GM12801 (cell line): ENCODE data around the gene DPH5.

Source experiments
- TF ChIP-seq, protein P1 (sequence below): IDR thresholded peaks from one replicate; pipeline ENCODE4 v1.5.1; 2011; ENCODE audit warnings: control low read depth; ENCODE audit not compliant: insufficient read length; ENCODE audit errors: extremely low read depth

DPH5 gene, protein sequence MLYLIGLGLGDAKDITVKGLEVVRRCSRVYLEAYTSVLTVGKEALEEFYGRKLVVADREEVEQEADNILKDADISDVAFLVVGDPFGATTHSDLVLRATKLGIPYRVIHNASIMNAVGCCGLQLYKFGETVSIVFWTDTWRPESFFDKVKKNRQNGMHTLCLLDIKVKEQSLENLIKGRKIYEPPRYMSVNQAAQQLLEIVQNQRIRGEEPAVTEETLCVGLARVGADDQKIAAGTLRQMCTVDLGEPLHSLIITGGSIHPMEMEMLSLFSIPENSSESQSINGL

DNA sequence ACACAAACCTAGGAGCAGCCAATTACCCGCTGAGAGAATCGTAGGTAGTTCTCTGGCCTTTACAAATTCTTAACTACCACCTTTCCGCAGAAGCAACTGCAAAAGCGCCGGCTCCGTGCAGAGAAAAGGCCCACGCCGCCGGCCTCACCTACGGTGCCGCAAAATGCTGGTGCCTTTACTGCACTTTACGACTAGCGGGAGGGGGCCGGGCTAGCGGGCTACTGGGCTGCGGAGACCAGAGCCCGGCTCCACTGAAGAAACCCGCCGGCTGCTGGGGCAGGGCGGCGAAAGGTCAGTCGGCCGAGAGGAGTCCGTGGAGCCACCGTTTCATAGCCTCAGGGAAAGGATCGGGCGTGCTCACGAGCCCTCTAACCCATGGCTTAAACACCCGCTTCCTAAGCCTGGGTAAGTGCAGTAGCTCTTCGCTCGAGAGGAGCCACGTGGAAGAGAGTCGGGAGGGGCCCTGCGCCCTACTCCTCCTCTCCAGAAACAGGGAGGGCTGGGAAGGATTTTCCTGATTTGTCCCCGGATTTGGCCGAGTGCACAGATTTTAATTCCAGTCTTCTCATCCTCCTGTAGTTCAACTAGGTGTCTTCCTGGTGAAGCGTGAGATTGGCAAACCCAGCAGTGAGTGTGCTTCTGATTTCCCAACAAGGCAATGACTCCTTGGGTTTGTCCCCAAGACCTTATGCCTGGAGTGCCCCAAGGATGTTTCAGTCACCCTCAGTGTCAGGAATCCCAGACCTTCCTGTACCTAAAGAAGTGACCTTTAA lies at the start of gene DPH5:
TSS of gene DPH5 (minus strand) at position 128 of the 773 bp plus-strand sequence. CDS start 341 bp downstream, outside the sequence.
- TF ChIP-seq, protein P1, sequence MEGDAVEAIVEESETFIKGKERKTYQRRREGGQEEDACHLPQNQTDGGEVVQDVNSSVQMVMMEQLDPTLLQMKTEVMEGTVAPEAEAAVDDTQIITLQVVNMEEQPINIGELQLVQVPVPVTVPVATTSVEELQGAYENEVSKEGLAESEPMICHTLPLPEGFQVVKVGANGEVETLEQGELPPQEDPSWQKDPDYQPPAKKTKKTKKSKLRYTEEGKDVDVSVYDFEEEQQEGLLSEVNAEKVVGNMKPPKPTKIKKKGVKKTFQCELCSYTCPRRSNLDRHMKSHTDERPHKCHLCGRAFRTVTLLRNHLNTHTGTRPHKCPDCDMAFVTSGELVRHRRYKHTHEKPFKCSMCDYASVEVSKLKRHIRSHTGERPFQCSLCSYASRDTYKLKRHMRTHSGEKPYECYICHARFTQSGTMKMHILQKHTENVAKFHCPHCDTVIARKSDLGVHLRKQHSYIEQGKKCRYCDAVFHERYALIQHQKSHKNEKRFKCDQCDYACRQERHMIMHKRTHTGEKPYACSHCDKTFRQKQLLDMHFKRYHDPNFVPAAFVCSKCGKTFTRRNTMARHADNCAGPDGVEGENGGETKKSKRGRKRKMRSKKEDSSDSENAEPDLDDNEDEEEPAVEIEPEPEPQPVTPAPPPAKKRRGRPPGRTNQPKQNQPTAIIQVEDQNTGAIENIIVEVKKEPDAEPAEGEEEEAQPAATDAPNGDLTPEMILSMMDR: no peak

DNA sequence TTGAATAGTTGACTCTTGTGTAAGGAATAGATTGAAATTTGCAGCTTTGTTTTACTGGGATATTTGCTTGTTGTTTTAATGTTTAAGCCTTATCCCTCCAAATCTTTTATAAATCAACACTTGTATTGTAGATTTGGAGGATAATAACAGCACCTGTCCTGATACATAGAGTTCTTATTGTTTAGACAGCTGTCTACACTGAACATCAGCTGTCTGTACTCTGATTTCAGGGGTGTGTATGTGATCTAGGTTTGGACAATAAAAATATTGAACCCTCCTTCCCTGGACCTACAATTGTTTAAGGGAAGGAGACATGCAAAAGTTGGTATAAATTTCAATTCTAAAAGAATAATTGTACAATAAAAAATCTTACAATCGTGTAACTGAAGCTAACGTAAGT lies 48.3 kb upstream of the DPH5 start:
- TF ChIP-seq, protein P1: no peak

DNA sequence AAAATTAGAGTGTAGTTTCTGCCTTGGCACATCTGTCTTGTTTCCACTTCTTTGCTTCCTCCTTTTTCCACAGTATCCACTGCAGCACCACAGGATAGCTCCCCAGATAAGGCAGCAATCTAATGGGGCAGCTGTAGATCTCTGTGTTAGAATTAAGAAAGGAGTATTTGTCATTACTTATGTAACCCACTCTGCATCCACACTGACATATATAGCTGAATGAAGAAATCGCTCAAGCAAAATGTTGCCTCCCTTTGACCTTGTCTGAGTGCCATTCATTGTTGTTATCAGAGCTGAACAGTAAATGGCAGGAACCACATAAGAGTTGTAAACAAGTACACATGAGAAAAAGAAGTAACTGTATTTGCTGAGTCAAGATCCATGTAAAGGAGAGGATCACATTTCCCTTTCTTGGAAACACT lies 45.9 kb upstream of the DPH5 start:
- TF ChIP-seq, protein P1: no peak

DNA sequence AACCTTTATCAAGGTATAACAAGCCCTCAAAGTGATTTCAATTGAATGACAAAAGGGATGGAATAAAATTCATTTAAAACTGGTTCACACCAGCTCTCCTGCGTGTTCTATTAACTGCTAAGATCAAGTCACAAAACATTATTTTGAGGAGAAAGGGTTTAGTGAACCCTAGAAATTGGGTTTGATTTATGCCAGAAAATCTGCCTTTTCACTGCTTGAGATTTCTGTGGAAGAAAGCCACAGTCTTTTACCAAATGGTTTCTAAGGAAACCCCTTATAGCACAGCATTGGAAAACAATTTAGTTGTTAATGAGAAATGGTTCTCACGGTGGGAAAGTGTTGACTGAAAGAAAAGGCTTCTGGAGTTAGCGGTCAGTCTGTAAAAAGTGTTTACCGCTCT lies 43.6 kb upstream of the DPH5 start:
- TF ChIP-seq, protein P1: no peak

DNA sequence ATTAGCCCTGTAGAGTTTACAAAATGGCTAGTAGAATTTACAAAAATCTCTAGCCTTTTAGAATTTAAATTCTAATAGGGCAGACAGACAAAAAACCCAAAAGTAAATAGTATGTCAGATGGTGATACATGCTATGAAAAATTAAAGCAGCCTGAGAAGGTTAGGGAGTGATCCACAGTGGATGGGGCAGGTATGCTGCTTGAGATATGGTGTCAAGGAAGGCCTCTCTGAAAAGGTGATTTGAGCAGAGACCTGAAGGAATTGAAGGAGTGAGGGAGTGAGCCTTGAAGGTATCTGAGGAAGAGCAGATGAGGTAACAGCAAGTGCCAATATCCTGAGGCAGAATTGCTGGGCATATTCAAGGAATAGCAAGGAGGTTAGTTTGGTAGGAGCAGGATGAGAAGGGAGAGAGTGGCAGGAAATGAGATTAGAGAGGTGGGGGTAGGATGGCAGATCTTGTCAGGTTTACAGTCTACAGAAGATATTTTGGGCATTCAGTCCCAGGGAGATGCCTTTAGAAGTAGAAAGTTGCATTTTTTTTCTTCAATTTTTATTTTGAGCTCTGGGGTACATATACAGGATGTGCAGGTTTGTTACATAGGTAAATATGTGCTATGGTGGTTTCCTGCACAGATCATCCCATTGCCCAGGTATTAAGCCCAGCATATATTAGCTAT lies 40.8 kb upstream of the DPH5 start:
- TF ChIP-seq, protein P1: no peak

DNA sequence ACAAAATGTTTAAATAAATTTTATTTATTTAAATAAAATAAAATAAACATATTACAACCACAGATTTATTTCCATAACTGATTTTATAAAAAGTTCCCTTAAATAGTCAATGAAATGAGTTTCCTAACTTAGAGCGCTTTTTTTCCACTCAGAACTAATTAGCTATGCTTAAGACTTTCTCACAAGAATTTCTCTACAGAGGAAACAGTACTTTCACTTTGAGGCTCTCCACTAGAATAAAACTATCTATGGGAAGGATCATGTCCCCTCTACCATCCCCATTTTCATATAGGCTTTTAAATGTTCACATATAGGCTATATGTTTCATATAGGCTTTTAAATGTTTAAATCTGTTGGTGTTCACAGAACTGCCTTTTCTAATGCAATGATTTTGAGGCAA lies 40.0 kb upstream of the DPH5 start:
- TF ChIP-seq, protein P1: no peak

DNA sequence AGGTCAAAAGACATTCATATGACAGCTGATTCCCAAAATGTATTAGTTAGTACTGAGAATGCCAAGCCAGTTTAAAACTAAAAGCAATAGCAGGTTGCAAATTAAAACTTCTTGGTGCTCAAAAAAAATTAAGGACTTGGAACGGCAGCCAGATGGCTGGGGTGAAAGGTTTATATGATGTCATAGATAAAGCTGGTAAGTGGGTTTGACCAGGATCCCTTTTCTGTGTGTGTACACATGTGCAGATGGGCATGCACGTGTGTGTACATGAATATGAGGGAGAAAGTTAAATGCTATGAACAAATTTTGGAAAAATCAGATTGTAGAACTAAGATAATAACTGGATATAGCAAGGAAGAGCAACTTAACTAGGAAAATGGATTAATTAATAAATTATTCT lies 39.1 kb upstream of the DPH5 start:
- TF ChIP-seq, protein P1: no peak
